Activated B cell treated with CpG ODN at 0.5 μM for 24 hours (primary cell): ENCODE data around the gene UBXN1. TPM values are rescaled to one million over a fixed set of nuclear protein-coding genes. Genes with fewer than 3 reads are reported as not detected.

Experiments used
- ATAC-seq: fragments of 200-7000 bp; cut with Tn5 transposase; one replicate; pipeline ENCODE4 v1.10.0; 2021; ENCODE audit warnings: low read depth, mild to moderate bottlenecking, moderate library complexity
- CTCF ChIA-PET: fragments of 350-600 bp; sonication (Branson Sonifier 250); formaldehyde crosslinking; loops from one replicate; lab custom pipeline; 2021; ENCODE audit warnings: antibody characterized with exemption; lab: Charles Lee
- POLR2A ChIA-PET: fragments of 350-600 bp; sonication (Branson Sonifier 250); formaldehyde crosslinking; loops from one replicate; lab custom pipeline; 2021; ENCODE audit warnings: antibody characterized with exemption; lab: Charles Lee
- DNase-seq: peaks from one replicate; pipeline ENCODE4 v3.0.0; 2022
- H3K27ac Mint-ChIP-seq: one replicate; pipeline ENCODE4 v1.8.0; 2020; ENCODE audit warnings: mixed read lengths
- H3K27me3 Mint-ChIP-seq: one replicate; pipeline ENCODE4 v1.8.0; 2021; ENCODE audit warnings: mixed read lengths
- H3K36me3 Mint-ChIP-seq: one replicate; pipeline ENCODE4 v1.8.0; 2021; ENCODE audit warnings: low read depth, mixed read lengths
- H3K4me1 Mint-ChIP-seq: one replicate; pipeline ENCODE4 v1.8.0; 2021; ENCODE audit warnings: mixed read lengths
- H3K4me3 Mint-ChIP-seq: one replicate; pipeline ENCODE4 v1.8.0; 2020; ENCODE audit warnings: mild to moderate bottlenecking, mixed read lengths
- H3K9me3 Mint-ChIP-seq: one replicate; pipeline ENCODE4 v1.8.0; 2020; ENCODE audit warnings: mixed read lengths
- CTCF ChIP-seq: fragments of 200-600 bp; IDR thresholded peaks from one replicate; pipeline ENCODE4 v1.8.0; 2022; ENCODE audit warnings: antibody characterized with exemption, mild to moderate bottlenecking
- intact Hi-C: fragments of 100-400 bp; cut with micrococcal nuclease; formaldehyde crosslinking; loops from one replicate; pipeline ENCODE4 v1.15.1; 2024
- total RNA-seq: library from RNA; stranded (reverse); gene quantifications from 2 replicates; pipeline ENCODE4 v1.2.3, GENCODE V29; 2022

Gene UBXN1
- total RNA-seq, 1 donor from 2014 or later, result 204 TPM

GRCh38 chr11:62627713-62628112 lies 51.2 kb downstream of the UBXN1 start:
- no peaks in the 10 kb centered on the region for H3K4me1 Mint-ChIP-seq
- ATAC-seq (peak; percentile 42), DNase-seq (no peak)
- peaks cover 74% of the 10 kb centered on the region for H3K36me3 Mint-ChIP-seq
- TF ChIP-seq CTCF, result no peak
- H3K4me3 Mint-ChIP-seq, result no peak overlapping the region
- no peaks in the 10 kb centered on the region for H3K27me3 Mint-ChIP-seq
- no peaks in the 10 kb centered on the region for H3K9me3 Mint-ChIP-seq
- H3K27ac Mint-ChIP-seq, result no peak overlapping the region
- POLR2A ChIA-PET, result interaction anchor here (1.1 kb wide), 1 partner anchor 19 kb away, joined by 3 read pairs; the partner anchor contains the start of gene GANAB
- CTCF ChIA-PET, result no interaction called here
- intact Hi-C loops, result loop anchor here (2.0 kb wide), 1 partner anchor 13 kb away; no protein-coding TSS in a partner anchor

Other genes starting within 250 kb of the UBXN1 start
- 246 and 248 TPM in 2 replicates for gene AHNAK, start 132.3 kb downstream of the UBXN1 start, total RNA-seq
- gene EEF1G, start 105.2 kb downstream of the UBXN1 start, total RNA-seq, result 2,373 and 2,524 TPM in 2 replicates
- 27.8 and 30.9 TPM in 2 replicates for gene TUT1, start 87.5 kb downstream of the UBXN1 start, total RNA-seq
- 170 and 175 TPM in 2 replicates for gene MTA2, start 77.2 kb downstream of the UBXN1 start, total RNA-seq
- 115 and 128 TPM in 2 replicates for gene EML3, start 66.3 kb downstream of the UBXN1 start, total RNA-seq
- 0.89 and 2.6 TPM in 2 replicates for gene ROM1, start 65.8 kb downstream of the UBXN1 start, total RNA-seq
- gene B3GAT3, start 57.1 kb downstream of the UBXN1 start, total RNA-seq, result 48.8 and 56.6 TPM in 2 replicates
- gene GANAB, start 32.5 kb downstream of the UBXN1 start, total RNA-seq, result 187 and 189 TPM in 2 replicates
- gene INTS5, start 25.8 kb downstream of the UBXN1 start, total RNA-seq, result 24.9 and 27.6 TPM in 2 replicates
- gene C11orf98, start 13.9 kb downstream of the UBXN1 start, total RNA-seq, result 107 and 120 TPM in 2 replicates
- gene CSKMT, start 13.8 kb downstream of the UBXN1 start, total RNA-seq, result 50.5 and 52.1 TPM in 2 replicates
- 8.3 and 9.4 TPM in 2 replicates for gene UQCC3, start 7.4 kb downstream of the UBXN1 start, total RNA-seq
- gene LBHD1, start 6.8 kb downstream of the UBXN1 start, total RNA-seq, result 19.1 and 24.9 TPM in 2 replicates
- gene LRRN4CL, start 10.5 kb upstream of the UBXN1 start, total RNA-seq, result 0.13 and 0.17 TPM in 2 replicates
- gene BSCL2, start 28.4 kb upstream of the UBXN1 start, total RNA-seq, result 18.6 and 27.8 TPM in 2 replicates
- 1.8 and 2.7 TPM in 2 replicates for gene GNG3, start 28.6 kb upstream of the UBXN1 start, total RNA-seq
- 58.2 and 63.9 TPM in 2 replicates for gene HNRNPUL2, start 48.4 kb upstream of the UBXN1 start, total RNA-seq
- 35.5 and 44.0 TPM in 2 replicates for gene TTC9C, start 49.4 kb upstream of the UBXN1 start, total RNA-seq
- gene ZBTB3, start 75.1 kb upstream of the UBXN1 start, total RNA-seq, result 17.6 and 19.9 TPM in 2 replicates
- gene POLR2G, start 82.5 kb upstream of the UBXN1 start, total RNA-seq, result 109 and 116 TPM in 2 replicates
- 32.9 and 38.6 TPM in 2 replicates for gene TAF6L, start 92.3 kb upstream of the UBXN1 start, total RNA-seq
- gene TMEM179B, start 108.3 kb upstream of the UBXN1 start, total RNA-seq, result 34.9 and 47.7 TPM in 2 replicates
- gene TMEM223, start 112.9 kb upstream of the UBXN1 start, total RNA-seq, result 13.0 and 15.0 TPM in 2 replicates
- gene NXF1, start 126.4 kb upstream of the UBXN1 start, total RNA-seq, result 89.1 and 91.6 TPM in 2 replicates
- 58.4 and 71.5 TPM in 2 replicates for gene STX5, start 153.0 kb upstream of the UBXN1 start, total RNA-seq
- 0.55 TPM in 1 of 2 replicates, not detected in the other for gene TEX54, start 153.8 kb upstream of the UBXN1 start, total RNA-seq
- 95.9 and 124 TPM in 2 replicates for gene WDR74, start 160.5 kb upstream of the UBXN1 start, total RNA-seq
- 270 and 274 TPM in 2 replicates for gene SLC3A2, start 201.8 kb upstream of the UBXN1 start, total RNA-seq
- not detected in 2 replicates for gene CHRM1, start 242.3 kb upstream of the UBXN1 start, total RNA-seq